ENCODE data around the gene AKR1C1.
"Not testable (repeated sequence)": the region's sequence is repeated elsewhere in the genome, so short reads cannot be mapped to it uniquely, and the experiment has no call there.

- not testable (repeated sequence) for TF ChIP-seq CTCF, POLR2A (IDR thresholded peaks at IDR 0.05)
Measured at GRCh38 chr10:4956955-4957645, 6.1 kb upstream of the AKR1C1 start.
